Skeletal muscle cell (primary cell): ENCODE measurements around the gene DNAAF1.

Experiments
- DNase-seq: peaks from one replicate; pipeline ENCODE4 v3.0.0-alpha.2; 2010; ENCODE audit warnings: low read depth
- H3K4me3 ChIP-seq: 2 replicates; pipeline ENCODE4 v1.5.1; 2011; ENCODE audit warnings: low read depth, mild to moderate bottlenecking, control low read depth, low read length, moderate library complexity

DNAAF1 gene

GRCh38 chr16:84120023-84120422 lies 25.1 kb upstream of the DNAAF1 start:
- H3K4me3 ChIP-seq = no peak overlapping the region
- no peak for DNase-seq

- no peak overlapping the region for H3K4me3 ChIP-seq
- DNase-seq = no peak
Observed at GRCh38 chr16:84121007-84121406, 24.1 kb upstream of the DNAAF1 start.

- DNase-seq = no peak
- H3K4me3 ChIP-seq = no peak overlapping the region
Observed at GRCh38 chr16:84124257-84125073, 20.6 kb upstream of the DNAAF1 start.

GRCh38 chr16:84131117-84131516 lies 14.0 kb upstream of the DNAAF1 start:
- no peak overlapping the region for H3K4me3 ChIP-seq
- no peak for DNase-seq

GRCh38 chr16:84132527-84133285 lies 12.4 kb upstream of the DNAAF1 start:
- H3K4me3 ChIP-seq = no peak overlapping the region
- DNase-seq = no peak

GRCh38 chr16:84136331-84137125 lies 8.6 kb upstream of the DNAAF1 start:
- no peak for DNase-seq
- no peak overlapping the region for H3K4me3 ChIP-seq

GRCh38 chr16:84137287-84137686 lies 7.8 kb upstream of the DNAAF1 start:
- no peak for DNase-seq
- no peak overlapping the region for H3K4me3 ChIP-seq

- H3K4me3 ChIP-seq = no peak overlapping the region
- no peak for DNase-seq
Observed at GRCh38 chr16:84137769-84138357, 7.2 kb upstream of the DNAAF1 start.

GRCh38 chr16:84138500-84138823 lies 6.6 kb upstream of the DNAAF1 start:
- no peak overlapping the region for H3K4me3 ChIP-seq
- no peak for DNase-seq

- no peak for DNase-seq
- no peak overlapping the region for H3K4me3 ChIP-seq
Observed at GRCh38 chr16:84138824-84139627, 6.1 kb upstream of the DNAAF1 start.

- DNase-seq = no peak
- no peak overlapping the region for H3K4me3 ChIP-seq
Observed at GRCh38 chr16:84139628-84140258, 5.4 kb upstream of the DNAAF1 start.

GRCh38 chr16:84141143-84141670 lies 3.9 kb upstream of the DNAAF1 start:
- no peak for DNase-seq
- H3K4me3 ChIP-seq = no peak overlapping the region

- DNase-seq = no peak
- no peak overlapping the region for H3K4me3 ChIP-seq
Observed at GRCh38 chr16:84143081-84143480, 2.0 kb upstream of the DNAAF1 start.

- DNase-seq = no peak
- peak overlapping the region; percentile 79 for H3K4me3 ChIP-seq
Observed at GRCh38 chr16:84143784-84144199, 1.3 kb upstream of the DNAAF1 start.

- DNase-seq = no peak
- peak overlapping the region; percentile 79 for H3K4me3 ChIP-seq
Observed at GRCh38 chr16:84144209-84144858, 774 bp upstream of the DNAAF1 start.

- no peak for DNase-seq
- H3K4me3 ChIP-seq = no peak overlapping the region
Observed at GRCh38 chr16:84150926-84151325, 5.8 kb downstream of the DNAAF1 start.

- no peak for DNase-seq
- no peak overlapping the region for H3K4me3 ChIP-seq
Observed at GRCh38 chr16:84153660-84154214, 8.6 kb downstream of the DNAAF1 start.

- DNase-seq = no peak
Observed at GRCh38 chr16:84155226-84155625, 10.1 kb downstream of the DNAAF1 start.

More at GRCh38 chr16:84155226-84155625, 10.1 kb downstream of the DNAAF1 start:
- no peak overlapping the region for H3K4me3 ChIP-seq
